Breast epithelium (tissue), 4 donors: Measurements from ENCODE around the gene SLC35A3. TPM values are rescaled to one million over a fixed set of nuclear protein-coding genes. Genes with fewer than 3 reads are reported as not detected.

Source experiments
- DNase-seq, 2 donors: peaks; one replicate each; pipeline ENCODE4 v3.0.0-alpha.2; 2019; ENCODE audit warnings: low spot score in 2 of 2
- H3K27ac ChIP-seq, 2 donors: fragments of 200-600 bp; sonication (generic) in 1 of 2; one replicate each; pipeline ENCODE4 v1.5.1; 2016 to 2019; ENCODE audit warnings: mild to moderate bottlenecking in 1 of 2
- H3K27me3 ChIP-seq, 2 donors: fragments of 200-600 bp; sonication (generic) in 1 of 2; one replicate each; pipeline versions ENCODE4 v1.5.1 to v1.6.0; 2017 to 2019; ENCODE audit warnings: control low read depth in 1 of 2, mild to moderate bottlenecking in 1 of 2
- H3K36me3 ChIP-seq: fragments of 200-600 bp; one replicate; pipeline ENCODE4 v1.5.1; 2019
- H3K4me1 ChIP-seq, 2 donors: fragments of 200-600 bp; sonication (generic); one replicate each; pipeline ENCODE4 v1.5.1; 2016 to 2019; ENCODE audit warnings: control low read depth in 1 of 2
- H3K4me3 ChIP-seq, 3 donors: fragments of 200-600 bp; sonication (generic); 1 replicate in 2 of 3; 2 replicates in 1 of 3; pipeline ENCODE4 v1.5.1; 2016 to 2019; ENCODE audit warnings: mild to moderate bottlenecking in 3 of 3, moderate library complexity in 2 of 3
- H3K9me3 ChIP-seq, 2 donors: fragments of 200-600 bp; sonication (generic) in 1 of 2; one replicate each; pipeline ENCODE4 v1.5.1; 2016 to 2019; ENCODE audit warnings: control low read depth in 1 of 2
- CTCF ChIP-seq, 3 donors: fragments of 450-650 bp; IDR thresholded peaks; one replicate each; pipeline ENCODE4 v1.5.1; 2016 to 2017; ENCODE audit warnings: antibody characterized with exemption in 3 of 3, mild to moderate bottlenecking in 3 of 3, moderate library complexity in 3 of 3
- POLR2A ChIP-seq: fragments of 450-650 bp; IDR thresholded peaks from one replicate; pipeline ENCODE4 v1.6.1; 2016; ENCODE audit warnings: antibody characterized with exemption, mild to moderate bottlenecking, moderate library complexity
- POLR2AphosphoS5 ChIP-seq, 3 donors: sonication (generic); formaldehyde crosslinking; IDR thresholded peaks; one replicate each; pipeline ENCODE4 v1.6.1; 2017; ENCODE audit warnings: antibody characterized with exemption in 3 of 3
- intact Hi-C: fragments of 100-400 bp; cut with DNase I; formaldehyde crosslinking; loops from one replicate; pipeline ENCODE4 v1.15.1; 2023; ENCODE audit warnings: low total_unique reads
- total RNA-seq, 3 donors: library from RNA; depleted of rRNA; stranded (reverse); fragments of >200 nt; gene quantifications; one replicate each; pipeline ENCODE4 v1.1.0, GENCODE V29; 2016

Gene SLC35A3
- total RNA-seq, 3 donors from 2014 or later, result 31.8 to 41.7 (median 36.5) TPM

DNA sequence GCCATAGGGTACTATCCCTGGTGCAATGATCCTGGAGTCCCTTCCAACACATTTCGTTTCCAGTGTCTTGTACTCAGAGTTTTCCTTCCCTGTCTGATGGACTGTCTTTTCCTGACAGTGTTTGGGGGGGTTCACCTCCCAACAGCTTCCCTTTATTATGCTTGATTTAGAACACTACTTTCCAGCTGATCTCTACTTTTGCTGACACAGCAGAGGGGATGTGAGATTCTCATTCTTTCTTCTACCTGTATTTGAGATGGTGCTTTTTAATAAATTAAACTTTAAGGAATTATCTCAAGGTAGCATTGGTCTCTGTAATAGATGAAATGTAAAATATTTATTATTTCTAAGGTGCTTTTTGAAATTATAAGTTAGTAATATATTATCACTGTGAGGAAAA, 41.0 kb downstream of the SLC35A3 start:
- Histone ChIP-seq H3K36me3 (no peaks in the 10 kb centered on the region), H3K27ac (no peak overlapping the region), H3K9me3 (no peaks in the 10 kb centered on the region), H3K4me1 (no peaks in the 10 kb centered on the region), H3K27me3 (no peaks in the 10 kb centered on the region), H3K4me3 (no peak overlapping the region)
- DNase-seq, result no peak
- no peak for TF ChIP-seq CTCF (IDR thresholded peaks at IDR 0.05)
- no peak for TF ChIP-seq POLR2AphosphoS5 (IDR thresholded peaks at IDR 0.05)
- no peak for TF ChIP-seq POLR2A
- intact Hi-C loops, result loop anchor here (5.0 kb wide), 1 partner anchor 319 kb away; no protein-coding TSS in a partner anchor

DNA sequence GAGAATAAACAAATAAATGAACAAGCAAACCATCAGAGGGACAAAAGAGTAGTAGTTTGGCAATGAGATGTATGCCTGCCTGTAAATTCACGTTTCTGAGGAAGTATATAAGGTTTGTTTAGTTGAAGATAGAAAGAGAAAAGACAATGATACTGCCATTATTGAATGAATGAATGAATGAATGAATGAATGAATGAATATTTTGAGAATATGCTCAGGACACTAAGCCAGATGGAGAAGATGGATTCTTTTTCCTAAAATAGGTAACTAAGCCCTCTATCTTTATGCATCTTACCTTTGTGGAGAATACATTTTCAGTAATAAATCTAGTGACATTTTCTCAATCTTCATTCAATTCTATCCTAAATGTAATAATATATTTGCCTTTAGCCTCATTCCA, 49.4 kb downstream of the SLC35A3 start:
- Histone ChIP-seq H3K27ac (no peak overlapping the region), H3K4me1 (no peaks in the 10 kb centered on the region), H3K36me3 (no peaks in the 10 kb centered on the region), H3K4me3 (no peak overlapping the region), H3K27me3 (no peaks in the 10 kb centered on the region), H3K9me3 (no peaks in the 10 kb centered on the region)
- intact Hi-C loops, result no loop called here
- TF ChIP-seq POLR2A (no peak), CTCF (IDR thresholded peaks at IDR 0.05) (no peak), POLR2AphosphoS5 (IDR thresholded peaks at IDR 0.05) (no peak)
- DNase-seq, result no peak

- Histone ChIP-seq H3K4me1 (no peaks in the 10 kb centered on the region), H3K4me3 (no peak overlapping the region), H3K27ac (no peak overlapping the region), H3K9me3 (no peaks in the 10 kb centered on the region), H3K36me3 (no peaks in the 10 kb centered on the region), H3K27me3 (no peaks in the 10 kb centered on the region)
- intact Hi-C loops, result no loop called here
- TF ChIP-seq POLR2AphosphoS5 (IDR thresholded peaks at IDR 0.05) (no peak), POLR2A (no peak), CTCF (IDR thresholded peaks at IDR 0.05) (no peak)
- DNase-seq, result no peak
Measured at GRCh38 chr1:100023482-100023881, 53.7 kb downstream of the SLC35A3 start.

DNA sequence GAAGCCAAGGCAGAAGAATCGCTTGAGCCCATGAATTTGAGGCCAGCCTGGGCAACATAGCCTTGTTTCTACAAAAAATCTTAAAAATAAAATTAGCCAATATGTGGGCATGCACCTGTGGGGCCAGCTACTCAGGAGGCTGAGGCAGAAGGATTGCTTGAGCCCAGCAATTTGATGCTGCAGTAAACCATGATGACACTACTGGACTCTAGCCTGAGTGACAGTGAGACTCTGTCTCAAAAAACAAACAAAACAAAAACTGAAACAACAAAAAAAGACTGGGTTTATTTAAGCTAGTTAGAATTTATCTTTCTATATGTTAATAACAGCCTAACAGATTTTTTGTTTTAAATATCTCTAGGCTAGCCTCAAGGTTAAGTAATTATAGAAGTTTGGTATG, 57.4 kb downstream of the SLC35A3 start:
- H3K27me3 ChIP-seq, result no peaks in the 10 kb centered on the region
- intact Hi-C loops, result no loop called here
- no peak for TF ChIP-seq CTCF (IDR thresholded peaks at IDR 0.05)
- TF ChIP-seq POLR2AphosphoS5 (IDR thresholded peaks at IDR 0.05), result no peak
- TF ChIP-seq POLR2A, result no peak
- H3K36me3 ChIP-seq, result no peaks in the 10 kb centered on the region
- no peaks in the 10 kb centered on the region for H3K4me1 ChIP-seq
- no peak overlapping the region for H3K27ac ChIP-seq
- no peak for DNase-seq
- H3K4me3 ChIP-seq, result no peak overlapping the region
- no peaks in the 10 kb centered on the region for H3K9me3 ChIP-seq

- TF ChIP-seq POLR2AphosphoS5 (IDR thresholded peaks at IDR 0.05), result no peak
- no peak for TF ChIP-seq CTCF (IDR thresholded peaks at IDR 0.05)
- no peak for TF ChIP-seq POLR2A
- intact Hi-C loops, result no loop called here
Measured at GRCh38 chr1:100028765-100029164, 59.0 kb downstream of the SLC35A3 start.

More at GRCh38 chr1:100028765-100029164, 59.0 kb downstream of the SLC35A3 start:
- H3K9me3 ChIP-seq, result no peaks in the 10 kb centered on the region
- no peaks in the 10 kb centered on the region for H3K27me3 ChIP-seq
- no peak for DNase-seq
- H3K27ac ChIP-seq, result no peak overlapping the region
- no peaks in the 10 kb centered on the region for H3K36me3 ChIP-seq
- no peak overlapping the region for H3K4me3 ChIP-seq
- H3K4me1 ChIP-seq, result no peaks in the 10 kb centered on the region
